Activated CD8-positive, alpha-beta memory T cell treated with anti-CD3 and anti-CD28 coated beads, Interleukin-2, amount 10 ng/mL, durations not matched to agents 7 days and 5 days (primary cell): Measurements from ENCODE around the gene ALPI. TPM values are rescaled to one million over a fixed set of nuclear protein-coding genes. Genes with fewer than 3 reads are reported as not detected.

Source experiments
- ATAC-seq: fragments of 150-1000 bp; cut with Tn5 transposase; one replicate; pipeline ENCODE4 v1.10.0; 2021; ENCODE audit warnings: moderate library complexity
- CTCF ChIA-PET: fragments of 350-600 bp; sonication (Branson Sonifier 250); formaldehyde crosslinking; loops from one replicate; lab custom pipeline; 2021; ENCODE audit warnings: antibody characterized with exemption; lab: Charles Lee
- DNase-seq: peaks from one replicate; pipeline ENCODE4 v3.0.0-alpha.2; 2020
- H3K27ac Mint-ChIP-seq: one replicate; pipeline ENCODE4 v1.8.0; 2021; ENCODE audit warnings: mild to moderate bottlenecking, mixed read lengths
- H3K27me3 Mint-ChIP-seq: one replicate; pipeline ENCODE4 v1.8.0; 2021; ENCODE audit warnings: mixed read lengths
- H3K36me3 Mint-ChIP-seq: one replicate; pipeline ENCODE4 v1.8.0; 2021; ENCODE audit warnings: mild to moderate bottlenecking, mixed read lengths
- H3K4me1 Mint-ChIP-seq: one replicate; pipeline ENCODE4 v1.8.0; 2021; ENCODE audit warnings: mixed read lengths
- H3K4me3 Mint-ChIP-seq: one replicate; pipeline ENCODE4 v1.8.0; 2021; ENCODE audit warnings: mild to moderate bottlenecking, moderate library complexity, mixed read lengths
- H3K9me3 Mint-ChIP-seq: one replicate; pipeline ENCODE4 v1.8.0; 2022; ENCODE audit warnings: low read depth, mixed read lengths
- total RNA-seq, 2 experiments: library from RNA; stranded (reverse); gene quantifications; one replicate each; pipeline ENCODE4 v1.2.3, GENCODE V29; 2021

Gene ALPI
- total RNA-seq, 2 experiments from 2014 or later = not detected

DNA sequence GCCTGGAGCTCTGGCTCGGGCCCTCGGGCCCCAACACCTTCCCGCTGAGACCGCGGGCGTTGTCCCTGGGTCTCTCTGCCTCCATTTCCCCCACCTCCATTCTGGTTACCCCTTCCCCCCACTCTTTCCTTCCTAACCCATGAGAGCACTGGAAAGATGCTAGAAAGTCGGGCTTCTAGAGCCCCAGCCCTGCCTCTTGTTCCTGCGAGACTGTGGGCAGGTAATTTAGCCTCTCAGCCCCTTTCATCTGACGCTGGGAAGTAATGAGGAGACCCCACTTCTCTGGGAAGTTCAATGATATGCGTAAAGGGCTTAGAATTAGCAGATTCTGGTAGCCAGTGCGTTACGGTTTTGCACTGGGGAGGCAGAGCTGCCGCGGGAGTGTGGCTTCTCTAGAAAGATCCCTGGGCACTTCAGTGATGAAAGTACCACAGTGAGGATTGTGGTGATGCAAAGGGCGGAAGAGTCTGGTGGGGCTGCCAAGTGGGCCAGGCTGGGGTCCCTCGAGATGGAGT, 47.9 kb downstream of the ALPI start:
- DNase-seq (no peak), ATAC-seq (no peak)
- Mint-ChIP-seq H3K4me1 (peaks cover 2% of the 10 kb centered on the region), H3K36me3 (no peaks in the 10 kb centered on the region), H3K4me3 (no peak overlapping the region), H3K27me3 (peaks cover 47% of the 10 kb centered on the region), H3K27ac (no peak overlapping the region), H3K9me3 (no peaks in the 10 kb centered on the region)
- CTCF ChIA-PET = no interaction called here

DNA sequence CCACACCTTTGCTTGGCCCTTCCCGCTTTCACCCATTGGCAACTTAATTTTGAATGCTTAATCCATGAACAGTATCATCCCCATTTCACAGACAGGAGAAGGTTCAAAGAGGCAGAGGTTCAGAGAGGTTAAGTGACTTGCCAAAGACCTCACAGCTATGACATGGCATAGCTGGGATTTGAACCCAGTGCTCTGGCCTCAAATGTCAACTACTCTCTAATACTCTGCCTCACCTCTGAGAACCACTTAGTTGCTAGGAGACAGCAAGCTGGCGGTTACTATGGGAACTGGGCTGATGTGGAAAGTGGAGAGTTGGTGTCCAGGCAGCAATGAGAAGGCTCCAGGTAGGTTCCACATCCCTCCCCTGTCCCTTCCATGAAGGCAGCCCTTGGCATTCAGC, 48.5 kb downstream of the ALPI start:
- Mint-ChIP-seq H3K4me3 (no peak overlapping the region), H3K4me1 (peaks cover 2% of the 10 kb centered on the region), H3K36me3 (no peaks in the 10 kb centered on the region), H3K27me3 (peaks cover 50% of the 10 kb centered on the region), H3K9me3 (no peaks in the 10 kb centered on the region), H3K27ac (no peak overlapping the region)
- DNase-seq (no peak), ATAC-seq (no peak)
- CTCF ChIA-PET = no interaction called here

DNA sequence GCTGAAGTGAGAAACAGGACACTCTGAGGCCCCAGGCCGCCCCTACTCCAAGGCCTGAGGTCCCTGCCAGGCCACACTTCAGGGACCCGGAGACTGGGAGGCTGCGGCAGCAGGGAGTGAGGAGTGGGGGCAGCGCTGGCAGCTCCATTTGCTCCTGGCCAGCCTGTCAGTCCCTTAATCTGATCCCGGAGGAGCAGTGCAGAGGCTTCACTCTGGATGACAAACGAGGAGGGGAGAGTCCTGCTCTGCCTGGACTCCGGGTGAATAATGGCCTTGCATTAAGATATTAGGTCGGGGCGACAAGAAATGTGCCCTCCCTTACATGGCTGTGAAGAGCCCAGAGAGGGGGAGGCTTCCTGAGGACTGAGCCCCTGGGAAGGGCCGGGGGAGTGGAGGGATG, 49.9 kb downstream of the ALPI start:
- Mint-ChIP-seq H3K36me3 (no peaks in the 10 kb centered on the region), H3K4me1 (peaks cover 2% of the 10 kb centered on the region), H3K4me3 (no peak overlapping the region), H3K9me3 (no peaks in the 10 kb centered on the region), H3K27ac (no peak overlapping the region), H3K27me3 (peaks cover 46% of the 10 kb centered on the region)
- CTCF ChIA-PET = no interaction called here
- ATAC-seq (no peak), DNase-seq (no peak)

DNA sequence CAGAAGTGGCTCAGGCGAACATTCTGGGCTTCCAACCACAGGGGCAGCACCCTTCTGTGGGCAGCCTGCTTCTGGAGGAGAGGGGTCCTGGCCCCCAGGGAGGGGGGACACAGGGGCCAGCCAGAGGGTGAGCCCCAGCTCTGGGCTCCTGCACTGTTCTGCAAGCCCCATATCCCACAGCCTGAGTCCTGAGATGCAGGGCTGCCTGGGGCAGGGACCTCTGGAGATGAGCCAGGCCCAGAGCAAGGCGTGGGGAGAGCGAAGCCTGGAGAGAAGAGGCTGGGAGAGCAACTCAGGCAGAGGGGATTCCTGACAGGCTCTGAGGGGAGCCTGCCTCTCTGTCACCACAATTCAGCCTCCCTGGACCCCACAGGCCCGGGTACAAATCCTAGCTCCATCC, 50.8 kb downstream of the ALPI start:
- DNase-seq (no peak), ATAC-seq (no peak)
- Mint-ChIP-seq H3K36me3 (no peaks in the 10 kb centered on the region), H3K27me3 (peaks cover 39% of the 10 kb centered on the region), H3K9me3 (no peaks in the 10 kb centered on the region), H3K4me3 (no peak overlapping the region), H3K4me1 (peaks cover 2% of the 10 kb centered on the region), H3K27ac (no peak overlapping the region)
- CTCF ChIA-PET = no interaction called here

DNA sequence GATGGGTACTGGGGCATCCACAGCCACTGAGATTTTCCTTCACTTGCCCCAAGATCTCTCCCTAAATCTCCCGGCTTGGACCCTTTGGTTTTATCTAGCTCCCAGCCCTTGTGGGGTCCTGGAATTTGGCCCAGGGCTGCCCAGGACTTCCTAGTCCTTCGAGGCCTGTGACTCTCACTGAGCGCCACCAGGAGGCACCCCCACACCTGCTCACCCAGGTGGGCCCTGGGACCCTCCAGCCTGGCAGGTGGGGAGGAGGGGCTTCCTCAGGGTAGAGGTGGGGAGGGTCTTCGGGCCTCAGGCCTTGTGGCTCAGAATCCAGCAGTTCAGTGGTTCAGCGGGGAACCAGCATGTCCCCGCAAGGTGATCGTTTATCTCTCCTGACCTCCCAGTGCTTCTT, 52.3 kb downstream of the ALPI start:
- Mint-ChIP-seq H3K36me3 (no peaks in the 10 kb centered on the region), H3K27me3 (peaks cover 34% of the 10 kb centered on the region), H3K4me3 (no peak overlapping the region), H3K9me3 (no peaks in the 10 kb centered on the region), H3K4me1 (no peaks in the 10 kb centered on the region), H3K27ac (no peak overlapping the region)
- CTCF ChIA-PET = no interaction called here
- ATAC-seq = no peak
- DNase-seq = no peak

Other genes starting within 250 kb of the ALPI start
- not detected for gene ALPP, start 77.4 kb upstream of the ALPI start, total RNA-seq
- not detected for gene ALPG, start 49.3 kb upstream of the ALPI start, total RNA-seq
- gene ECEL1, start 31.7 kb downstream of the ALPI start, total RNA-seq = under 1 TPM in 1 of 2 experiments, not detected in 1; 0.21 TPM
- not detected for gene PRSS56, start 64.2 kb downstream of the ALPI start, total RNA-seq
- not detected for gene CHRND, start 70.0 kb downstream of the ALPI start, total RNA-seq
- not detected for gene CHRNG, start 83.5 kb downstream of the ALPI start, total RNA-seq
- 1 to 10 TPM; 6.1 to 9.6 TPM for gene TIGD1, start 94.4 kb downstream of the ALPI start, total RNA-seq
- 10 to 100 TPM; 59.9 to 81.1 TPM for gene EIF4E2, start 94.5 kb downstream of the ALPI start, total RNA-seq
- 1 to 10 TPM in 1 of 2 experiments, under 1 TPM in 1; 0.23 to 1.4 TPM for gene EFHD1, start 177.5 kb downstream of the ALPI start, total RNA-seq
- 10 to 100 TPM; 57.2 to 63.8 TPM for gene GIGYF2, start 241.2 kb downstream of the ALPI start, total RNA-seq